GM06990 (cell line): ENCODE measurements around the gene CAMK2A.

Experiments used
- DNase-seq: peaks from one replicate; pipeline ENCODE4 v3.0.0-alpha.2; 2011; ENCODE audit not compliant: insufficient read length; ENCODE audit errors: extremely low read depth
- H3K27me3 ChIP-seq: replicated peaks from 2 replicates; pipeline ENCODE4 v1.6.0; 2011; ENCODE audit warnings: low read length; ENCODE audit not compliant: control insufficient read depth, insufficient read depth
- H3K36me3 ChIP-seq: 2 replicates; pipeline ENCODE4 v1.5.1; 2011; ENCODE audit warnings: low read length; ENCODE audit not compliant: control insufficient read depth, insufficient read depth
- H3K4me3 ChIP-seq: replicated peaks from 2 replicates; pipeline ENCODE4 v1.5.1; 2011; ENCODE audit warnings: low read depth, mild to moderate bottlenecking, control low read depth, low read length
- CTCF ChIP-seq: IDR thresholded peaks from 2 replicates; pipeline ENCODE4 v1.5.1; 2011; ENCODE audit warnings: low read length, control low read depth, mild to moderate bottlenecking, inconsistent platforms; ENCODE audit not compliant: insufficient read depth, poor library complexity, severe bottlenecking

Gene CAMK2A

GRCh38 chr5:150288361-150288760 is 1.2 kb downstream of the CAMK2A start:
- Histone ChIP-seq H3K36me3 (no peaks in the 10 kb centered on the region), H3K4me3 (no peak overlapping the region), H3K27me3 (no peaks in the 10 kb centered on the region; the same call in none of the 2 replicates)
- no peak for DNase-seq
- TF ChIP-seq CTCF = no peak

- peak; percentile 36 for TF ChIP-seq CTCF
- no peak for DNase-seq
- Histone ChIP-seq H3K4me3 (no peak overlapping the region), H3K36me3 (no peaks in the 10 kb centered on the region), H3K27me3 (peaks cover 3% of the 10 kb centered on the region)
Measured at GRCh38 chr5:150286820-150287219, 2.8 kb downstream of the CAMK2A start.

- DNase-seq = no peak
- Histone ChIP-seq H3K4me3 (no peak overlapping the region), H3K27me3 (peaks cover 3% of the 10 kb centered on the region), H3K36me3 (no peaks in the 10 kb centered on the region)
- TF ChIP-seq CTCF = no peak
Measured at GRCh38 chr5:150285114-150285513, 4.5 kb downstream of the CAMK2A start.

GRCh38 chr5:150284311-150284710 is 5.3 kb downstream of the CAMK2A start:
- TF ChIP-seq CTCF = no peak
- Histone ChIP-seq H3K4me3 (no peak overlapping the region), H3K27me3 (peaks cover 5% of the 10 kb centered on the region), H3K36me3 (no peaks in the 10 kb centered on the region)
- DNase-seq = no peak

GRCh38 chr5:150283904-150284303 is 5.7 kb downstream of the CAMK2A start:
- no peak for TF ChIP-seq CTCF
- H3K4me3 ChIP-seq = no peak overlapping the region
- peaks cover 5% of the 10 kb centered on the region for H3K27me3 ChIP-seq
- H3K36me3 ChIP-seq = no peaks in the 10 kb centered on the region
- DNase-seq = no peak

GRCh38 chr5:150281987-150282386 is 7.6 kb downstream of the CAMK2A start:
- DNase-seq = no peak
- no peak for TF ChIP-seq CTCF
- no peak overlapping the region for H3K4me3 ChIP-seq
- no peaks in the 10 kb centered on the region for H3K36me3 ChIP-seq
- peaks cover 5% of the 10 kb centered on the region for H3K27me3 ChIP-seq
